Memory B cell (primary cell): ENCODE data around the gene TMEM255B.
"Not testable (repeated sequence)": the region's sequence is repeated elsewhere in the genome, so short reads cannot be mapped to it uniquely, and the experiment has no call there.

ENCODE experiments used
- ATAC-seq: fragments of 150-1000 bp; cut with Tn5 transposase; 2 replicates; pipeline ENCODE4 v1.10.0; 2021; ENCODE audit warnings: low read depth, mild to moderate bottlenecking, moderate library complexity
- DNase-seq, 2 donors: peaks; one replicate each; pipeline ENCODE4 v3.0.0; 2022; ENCODE audit warnings: low spot score in 2 of 2
- H3K27ac Mint-ChIP-seq: one replicate; pipeline ENCODE4 v1.8.0; 2022; ENCODE audit warnings: mild to moderate bottlenecking, moderate library complexity, mixed read lengths
- H3K27me3 Mint-ChIP-seq: one replicate; pipeline ENCODE4 v1.8.0; 2022; ENCODE audit warnings: mixed read lengths
- H3K36me3 Mint-ChIP-seq: one replicate; pipeline ENCODE4 v1.8.0; 2022; ENCODE audit warnings: mild to moderate bottlenecking, mixed read lengths
- H3K4me1 Mint-ChIP-seq: one replicate; pipeline ENCODE4 v1.8.0; 2022; ENCODE audit warnings: mixed read lengths
- H3K4me3 Mint-ChIP-seq: one replicate; pipeline ENCODE4 v1.8.0; 2022; ENCODE audit warnings: mild to moderate bottlenecking, moderate library complexity, mixed read lengths
- H3K9me3 Mint-ChIP-seq: one replicate; pipeline ENCODE4 v1.8.0; 2022; ENCODE audit warnings: mixed read lengths

The TMEM255B gene

GRCh38 chr13:113788413-113789135, 29.5 kb downstream of the TMEM255B start:
- H3K9me3 Mint-ChIP-seq, result no peaks in the 10 kb centered on the region
- DNase-seq (no peak), ATAC-seq (no peak)
- H3K4me1 Mint-ChIP-seq, result no peaks in the 10 kb centered on the region
- H3K4me3 Mint-ChIP-seq, result no peak overlapping the region
- no peak overlapping the region for H3K27ac Mint-ChIP-seq
- no peaks in the 10 kb centered on the region for H3K36me3 Mint-ChIP-seq
- peaks cover 11% of the 10 kb centered on the region for H3K27me3 Mint-ChIP-seq

- no peaks in the 10 kb centered on the region for H3K9me3 Mint-ChIP-seq
- no peaks in the 10 kb centered on the region for H3K4me1 Mint-ChIP-seq
- ATAC-seq (no peak), DNase-seq (no peak)
- H3K36me3 Mint-ChIP-seq, result no peaks in the 10 kb centered on the region
- no peak overlapping the region for H3K4me3 Mint-ChIP-seq
- H3K27me3 Mint-ChIP-seq, result peaks cover 9% of the 10 kb centered on the region
- H3K27ac Mint-ChIP-seq, result no peak overlapping the region
Observed at GRCh38 chr13:113789167-113789566, 30.1 kb downstream of the TMEM255B start.

GRCh38 chr13:113789931-113790330, 30.9 kb downstream of the TMEM255B start:
- H3K4me1 Mint-ChIP-seq, H3K36me3 Mint-ChIP-seq, ATAC-seq, H3K4me3 Mint-ChIP-seq, H3K27me3 Mint-ChIP-seq, H3K9me3 Mint-ChIP-seq, H3K27ac Mint-ChIP-seq, DNase-seq: not testable (repeated sequence)

GRCh38 chr13:113791226-113791625, 32.2 kb downstream of the TMEM255B start:
- no peak overlapping the region for H3K4me3 Mint-ChIP-seq
- no peak for ATAC-seq
- no peak overlapping the region for H3K27ac Mint-ChIP-seq

GRCh38 chr13:113791761-113792160, 32.7 kb downstream of the TMEM255B start:
- ATAC-seq (no peak), DNase-seq (no peak)
- Mint-ChIP-seq H3K27me3 (peaks cover 6% of the 10 kb centered on the region), H3K27ac (no peak overlapping the region), H3K4me3 (no peak overlapping the region), H3K36me3 (no peaks in the 10 kb centered on the region), H3K4me1 (no peaks in the 10 kb centered on the region), H3K9me3 (no peaks in the 10 kb centered on the region)

More at GRCh38 chr13:113791226-113791625, 32.2 kb downstream of the TMEM255B start:
- H3K36me3 Mint-ChIP-seq, result no peaks in the 10 kb centered on the region
- peaks cover 6% of the 10 kb centered on the region for H3K27me3 Mint-ChIP-seq
- no peaks in the 10 kb centered on the region for H3K4me1 Mint-ChIP-seq
- no peaks in the 10 kb centered on the region for H3K9me3 Mint-ChIP-seq
- no peak for DNase-seq

- H3K4me3 Mint-ChIP-seq, result no peak overlapping the region
- no peak for ATAC-seq
- DNase-seq, result no peak
- peaks cover 6% of the 10 kb centered on the region for H3K27me3 Mint-ChIP-seq
- H3K36me3 Mint-ChIP-seq, result no peaks in the 10 kb centered on the region
- no peak overlapping the region for H3K27ac Mint-ChIP-seq
- H3K9me3 Mint-ChIP-seq, result no peaks in the 10 kb centered on the region
- no peaks in the 10 kb centered on the region for H3K4me1 Mint-ChIP-seq
Observed at GRCh38 chr13:113792236-113792770, 33.3 kb downstream of the TMEM255B start.

GRCh38 chr13:113792886-113793717, 34.1 kb downstream of the TMEM255B start:
- no peak for DNase-seq
- H3K27ac Mint-ChIP-seq, result no peak overlapping the region
- no peaks in the 10 kb centered on the region for H3K36me3 Mint-ChIP-seq
- no peak overlapping the region for H3K4me3 Mint-ChIP-seq
- no peaks in the 10 kb centered on the region for H3K9me3 Mint-ChIP-seq
- ATAC-seq, result no peak
- H3K27me3 Mint-ChIP-seq, result peaks cover 6% of the 10 kb centered on the region
- no peaks in the 10 kb centered on the region for H3K4me1 Mint-ChIP-seq

- Mint-ChIP-seq H3K27me3 (peaks cover 6% of the 10 kb centered on the region), H3K4me3 (no peak overlapping the region), H3K9me3 (no peaks in the 10 kb centered on the region), H3K4me1 (no peaks in the 10 kb centered on the region), H3K36me3 (no peaks in the 10 kb centered on the region), H3K27ac (no peak overlapping the region)
- DNase-seq (no peak), ATAC-seq (no peak)
Observed at GRCh38 chr13:113793718-113794085, 34.7 kb downstream of the TMEM255B start.

GRCh38 chr13:113794086-113794485, 35.1 kb downstream of the TMEM255B start:
- no peak for ATAC-seq
- H3K4me1 Mint-ChIP-seq, result no peaks in the 10 kb centered on the region
- no peak overlapping the region for H3K27ac Mint-ChIP-seq
- DNase-seq, result no peak
- H3K27me3 Mint-ChIP-seq, result peaks cover 4% of the 10 kb centered on the region
- H3K9me3 Mint-ChIP-seq, result no peaks in the 10 kb centered on the region
- H3K36me3 Mint-ChIP-seq, result no peaks in the 10 kb centered on the region
- H3K4me3 Mint-ChIP-seq, result no peak overlapping the region

- no peak overlapping the region for H3K4me3 Mint-ChIP-seq
- H3K36me3 Mint-ChIP-seq, result no peaks in the 10 kb centered on the region
- H3K27ac Mint-ChIP-seq, result no peak overlapping the region
- ATAC-seq (no peak), DNase-seq (no peak)
- no peaks in the 10 kb centered on the region for H3K9me3 Mint-ChIP-seq
- H3K27me3 Mint-ChIP-seq, result peaks cover 3% of the 10 kb centered on the region
- H3K4me1 Mint-ChIP-seq, result no peaks in the 10 kb centered on the region
Observed at GRCh38 chr13:113794764-113795173, 35.7 kb downstream of the TMEM255B start.

- ATAC-seq, DNase-seq, H3K27me3 Mint-ChIP-seq, H3K27ac Mint-ChIP-seq, H3K36me3 Mint-ChIP-seq, H3K4me3 Mint-ChIP-seq, H3K9me3 Mint-ChIP-seq, H3K4me1 Mint-ChIP-seq: not testable (repeated sequence)
Observed at GRCh38 chr13:113795362-113795761, 36.3 kb downstream of the TMEM255B start.

GRCh38 chr13:113796211-113796963, 37.4 kb downstream of the TMEM255B start:
- no peaks in the 10 kb centered on the region for H3K27me3 Mint-ChIP-seq
- H3K9me3 Mint-ChIP-seq, result no peaks in the 10 kb centered on the region
- ATAC-seq (no peak), DNase-seq (no peak)
- H3K27ac Mint-ChIP-seq, result no peak overlapping the region
- no peak overlapping the region for H3K4me3 Mint-ChIP-seq
- H3K36me3 Mint-ChIP-seq, result no peaks in the 10 kb centered on the region
- no peaks in the 10 kb centered on the region for H3K4me1 Mint-ChIP-seq

GRCh38 chr13:113796964-113797676, 38.1 kb downstream of the TMEM255B start:
- ATAC-seq (no peak), DNase-seq (no peak)

More at GRCh38 chr13:113796964-113797676, 38.1 kb downstream of the TMEM255B start:
- Mint-ChIP-seq H3K4me3 (no peak overlapping the region), H3K4me1 (no peaks in the 10 kb centered on the region), H3K9me3 (no peaks in the 10 kb centered on the region), H3K27ac (no peak overlapping the region), H3K36me3 (no peaks in the 10 kb centered on the region), H3K27me3 (no peaks in the 10 kb centered on the region)
